Type B pancreatic cell (in vitro differentiated cells): ENCODE data around the gene TNFSF4. TPM values are rescaled to one million over a fixed set of nuclear protein-coding genes. Genes with fewer than 3 reads are reported as not detected.

Experiments used
- DNase-seq: peaks from one replicate; pipeline ENCODE4 v3.0.0; 2021; ENCODE audit warnings: mixed read lengths; ENCODE audit not compliant: unreplicated experiment; ENCODE audit errors: extremely low spot score
- H3K27ac Mint-ChIP-seq: 2 replicates; pipeline ENCODE4 v1.8.0; 2021; ENCODE audit warnings: mild to moderate bottlenecking, mixed read lengths
- H3K27me3 Mint-ChIP-seq: 2 replicates; pipeline ENCODE4 v1.8.0; 2021; ENCODE audit warnings: mixed read lengths
- H3K36me3 Mint-ChIP-seq: 2 replicates; pipeline ENCODE4 v1.8.0; 2021; ENCODE audit warnings: mixed read lengths
- H3K4me1 Mint-ChIP-seq: one replicate; pipeline ENCODE4 v1.8.0; 2021; ENCODE audit warnings: mixed read lengths; ENCODE audit not compliant: unreplicated experiment
- H3K4me3 Mint-ChIP-seq: 2 replicates; pipeline ENCODE4 v1.8.0; 2021; ENCODE audit warnings: mild to moderate bottlenecking, mixed read lengths
- H3K9me3 Mint-ChIP-seq: 2 replicates; pipeline ENCODE4 v1.8.0; 2021; ENCODE audit warnings: mixed read lengths
- total RNA-seq: library from RNA; stranded (reverse); gene quantifications from 2 replicates; pipeline ENCODE4 v1.2.1, GENCODE V29; 2021; ENCODE audit warnings: low replicate concordance
- TF ChIP-seq, protein P1 (sequence below): fragments of 200-600 bp; sonication (generic); conservative IDR thresholded peaks from 2 replicates; pipeline ENCODE4 v1.5.0; 2021; ENCODE audit warnings: antibody characterized with exemption, mild to moderate bottlenecking

TNFSF4 gene
- total RNA-seq, 1 donor from 2014 or later = 0.58 TPM

DNA sequence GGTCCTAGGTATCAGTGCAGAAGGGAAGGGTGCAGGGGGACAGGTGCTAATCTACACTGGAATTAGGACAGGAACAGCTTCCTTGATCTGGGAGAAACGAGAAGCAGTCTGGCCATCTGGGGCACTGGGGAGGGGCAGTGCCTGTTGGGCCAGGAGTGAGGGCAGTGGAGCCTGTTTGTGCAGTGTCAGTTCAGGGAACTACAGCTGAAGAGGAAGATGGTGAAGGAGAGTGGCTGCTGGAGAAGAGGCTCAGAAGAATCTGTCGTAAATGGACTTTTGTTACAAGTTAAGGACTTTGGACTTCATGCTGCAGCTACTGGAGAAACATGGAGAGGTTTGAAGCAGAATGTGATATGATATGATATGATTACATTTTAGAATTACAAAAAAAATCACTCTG lies 3.2 kb upstream of the TNFSF4 start:
- TF ChIP-seq, protein P1, sequence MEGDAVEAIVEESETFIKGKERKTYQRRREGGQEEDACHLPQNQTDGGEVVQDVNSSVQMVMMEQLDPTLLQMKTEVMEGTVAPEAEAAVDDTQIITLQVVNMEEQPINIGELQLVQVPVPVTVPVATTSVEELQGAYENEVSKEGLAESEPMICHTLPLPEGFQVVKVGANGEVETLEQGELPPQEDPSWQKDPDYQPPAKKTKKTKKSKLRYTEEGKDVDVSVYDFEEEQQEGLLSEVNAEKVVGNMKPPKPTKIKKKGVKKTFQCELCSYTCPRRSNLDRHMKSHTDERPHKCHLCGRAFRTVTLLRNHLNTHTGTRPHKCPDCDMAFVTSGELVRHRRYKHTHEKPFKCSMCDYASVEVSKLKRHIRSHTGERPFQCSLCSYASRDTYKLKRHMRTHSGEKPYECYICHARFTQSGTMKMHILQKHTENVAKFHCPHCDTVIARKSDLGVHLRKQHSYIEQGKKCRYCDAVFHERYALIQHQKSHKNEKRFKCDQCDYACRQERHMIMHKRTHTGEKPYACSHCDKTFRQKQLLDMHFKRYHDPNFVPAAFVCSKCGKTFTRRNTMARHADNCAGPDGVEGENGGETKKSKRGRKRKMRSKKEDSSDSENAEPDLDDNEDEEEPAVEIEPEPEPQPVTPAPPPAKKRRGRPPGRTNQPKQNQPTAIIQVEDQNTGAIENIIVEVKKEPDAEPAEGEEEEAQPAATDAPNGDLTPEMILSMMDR = no peak
- DNase-seq = no peak
- no peak overlapping the region for H3K4me3 Mint-ChIP-seq

DNA sequence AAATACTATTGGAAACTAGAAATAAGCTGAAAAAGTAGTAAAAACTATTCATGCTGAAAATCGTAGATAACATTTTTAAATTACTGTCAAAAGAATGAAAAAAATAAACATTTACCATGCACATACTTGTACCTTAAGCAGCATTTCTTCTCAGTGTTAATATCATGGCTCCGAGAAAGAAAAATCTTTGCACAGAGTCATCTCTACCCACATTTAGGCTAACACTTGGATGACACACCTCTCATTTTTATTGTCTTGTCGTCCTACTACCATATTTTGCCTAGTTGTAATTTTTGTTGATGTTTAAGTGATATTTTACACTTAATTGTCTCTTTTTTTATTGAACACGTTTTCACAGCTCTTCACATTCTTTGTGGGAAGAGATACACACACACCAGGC lies 1.7 kb upstream of the TNFSF4 start:
- peaks cover 5% of the 10 kb centered on the region for H3K27me3 Mint-ChIP-seq

More for the DNA sequence above, 3.2 kb upstream of the TNFSF4 start:
- Mint-ChIP-seq H3K9me3 (no peaks in the 10 kb centered on the region), H3K36me3 (no peaks in the 10 kb centered on the region), H3K27ac (no peak overlapping the region), H3K4me1 (peaks cover 21% of the 10 kb centered on the region), H3K27me3 (peaks cover 2% of the 10 kb centered on the region)

DNA sequence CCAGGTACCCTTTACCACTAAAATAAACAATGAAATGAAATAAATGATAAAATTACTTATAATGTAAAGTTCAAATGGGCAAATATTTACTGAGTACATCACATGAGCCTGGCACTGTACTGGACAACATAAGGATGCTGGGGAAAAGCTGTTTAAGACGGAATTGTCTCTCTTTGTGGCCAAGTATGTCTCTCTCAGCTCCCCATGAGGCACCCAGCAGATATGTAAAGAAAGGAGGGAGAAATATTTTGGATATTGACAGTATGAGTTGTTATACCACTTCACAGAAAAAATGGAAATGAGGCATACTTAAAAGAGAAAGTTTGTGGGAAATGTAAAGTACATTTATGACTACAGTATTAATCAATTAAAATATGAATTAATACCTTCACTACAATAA lies 1.0 kb upstream of the TNFSF4 start:
- Mint-ChIP-seq H3K9me3 (no peaks in the 10 kb centered on the region), H3K27me3 (peaks cover 5% of the 10 kb centered on the region), H3K4me3 (no peak overlapping the region), H3K27ac (no peak overlapping the region), H3K4me1 (peaks cover 21% of the 10 kb centered on the region), H3K36me3 (no peaks in the 10 kb centered on the region)
- DNase-seq = no peak
- TF ChIP-seq, protein P1 = no peak

More for the DNA sequence above, 1.7 kb upstream of the TNFSF4 start:
- no peak overlapping the region for H3K27ac Mint-ChIP-seq
- no peak for DNase-seq
- no peak overlapping the region for H3K4me3 Mint-ChIP-seq
- H3K36me3 Mint-ChIP-seq = no peaks in the 10 kb centered on the region
- TF ChIP-seq, protein P1 = no peak
- H3K9me3 Mint-ChIP-seq = no peaks in the 10 kb centered on the region
- peaks cover 21% of the 10 kb centered on the region for H3K4me1 Mint-ChIP-seq

DNA sequence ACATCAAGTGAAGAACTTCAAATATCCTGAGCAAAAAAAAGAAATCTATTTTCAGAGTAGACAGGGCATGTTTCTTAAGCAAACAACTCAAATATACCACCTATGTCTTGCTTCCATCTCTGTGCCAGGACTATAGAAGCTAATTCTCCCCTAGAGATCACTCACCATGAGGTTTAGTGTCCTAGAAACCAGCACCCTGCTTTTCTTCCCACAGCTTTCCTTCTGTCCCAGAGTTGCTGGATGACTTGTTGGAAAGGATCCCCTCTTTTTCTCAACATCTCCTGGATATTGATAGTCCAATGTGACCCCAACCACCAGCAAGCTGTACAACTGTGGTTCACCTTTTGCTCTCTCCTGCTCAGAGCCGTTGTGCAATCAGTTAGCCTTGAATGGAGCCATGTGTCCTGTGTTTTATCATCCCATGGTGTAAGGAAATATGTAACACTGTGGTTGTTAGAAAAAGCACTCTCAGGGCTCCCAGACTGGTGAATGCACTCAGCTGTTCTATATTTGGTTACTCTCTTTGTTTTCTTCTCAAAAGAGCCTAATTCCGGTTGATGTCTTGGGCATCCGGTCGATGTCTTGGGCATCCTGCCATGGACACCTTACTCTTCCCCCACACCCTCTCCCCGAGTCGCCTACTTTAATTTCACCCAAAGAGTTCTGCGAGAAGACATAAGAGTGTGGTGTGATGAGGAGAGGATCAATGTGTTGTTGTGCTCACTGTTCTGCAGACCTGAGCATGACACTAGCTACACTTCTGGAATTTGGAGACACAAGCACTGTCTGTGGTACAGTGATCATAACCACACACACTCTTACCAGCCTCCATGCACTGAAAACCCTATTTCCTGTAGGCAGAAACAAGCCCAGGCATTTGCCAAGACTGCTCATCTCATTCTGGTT lies 1.7 kb downstream of the TNFSF4 start:
- no peaks in the 10 kb centered on the region for H3K9me3 Mint-ChIP-seq
- H3K36me3 Mint-ChIP-seq = no peaks in the 10 kb centered on the region
- TF ChIP-seq, protein P1 = no peak
- no peak overlapping the region for H3K4me3 Mint-ChIP-seq
- DNase-seq = no peak
- peaks cover 17% of the 10 kb centered on the region for H3K4me1 Mint-ChIP-seq
- no peak overlapping the region for H3K27ac Mint-ChIP-seq
- H3K27me3 Mint-ChIP-seq = peaks cover 3% of the 10 kb centered on the region

DNA sequence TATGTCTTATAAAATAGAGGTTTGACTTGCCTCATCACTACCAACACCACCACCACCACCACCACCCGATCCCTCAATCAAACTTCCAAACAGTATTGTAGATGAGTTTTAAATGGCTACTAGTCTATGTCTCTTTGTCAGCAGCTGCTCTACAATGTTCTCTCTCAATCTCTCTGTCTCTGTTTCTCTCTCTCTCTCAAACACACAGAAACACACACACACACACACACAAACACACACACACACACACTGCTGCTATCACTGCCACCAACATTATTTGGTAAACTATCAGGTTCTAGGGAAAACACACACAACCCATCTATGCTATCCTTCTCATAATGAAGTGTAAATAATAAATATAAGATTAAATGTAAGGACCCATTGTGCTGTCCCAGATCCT lies 2.4 kb downstream of the TNFSF4 start:
- H3K27me3 Mint-ChIP-seq = peaks cover 3% of the 10 kb centered on the region
- no peak for DNase-seq
- TF ChIP-seq, protein P1 = no peak
- H3K4me3 Mint-ChIP-seq = no peak overlapping the region
- no peaks in the 10 kb centered on the region for H3K9me3 Mint-ChIP-seq
- H3K27ac Mint-ChIP-seq = no peak overlapping the region
- H3K36me3 Mint-ChIP-seq = no peaks in the 10 kb centered on the region
- peaks cover 13% of the 10 kb centered on the region for H3K4me1 Mint-ChIP-seq
